ENCODE measurements around the gene DNAH2.

Gene DNAH2

DNA sequence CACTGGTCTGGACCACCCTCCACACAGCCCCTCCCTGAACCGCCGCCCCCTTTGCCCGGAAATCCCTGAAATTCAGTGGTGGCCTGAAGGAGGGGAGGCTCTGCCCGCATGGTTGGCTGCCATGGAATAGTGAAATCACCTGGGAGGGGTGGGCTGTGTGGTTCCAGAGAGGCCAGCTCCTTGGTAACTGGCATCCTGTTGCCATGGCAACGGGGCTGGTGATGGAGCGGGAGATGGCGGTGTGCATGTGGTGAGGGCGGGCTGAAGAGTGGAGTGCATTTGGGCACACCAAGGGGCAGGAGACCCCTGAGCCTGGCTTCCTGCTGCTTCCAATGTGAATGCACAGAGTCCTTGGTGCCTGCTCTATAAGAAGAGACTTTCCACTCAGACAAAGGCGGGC lies 10.1 kb upstream of the DNAH2 start:
- no peaks in the 10 kb centered on the region for H4K20me1 ChIP-seq (ENCODE audit: insufficient read depth, low read length, poor library complexity, severe bottlenecking)
- no peaks in the 10 kb centered on the region for H3K27me3 ChIP-seq (ENCODE audit: insufficient read depth, low read length, poor library complexity, severe bottlenecking)
- no peaks in the 10 kb centered on the region for H3K36me3 ChIP-seq (ENCODE audit: insufficient read depth, low read length)
- H3K4me2 ChIP-seq (ENCODE audit: low read depth, low read length, poor library complexity, severe bottlenecking): no peak overlapping the region
- H3K4me3 ChIP-seq (ENCODE audit: low read length, poor library complexity, severe bottlenecking): no peak overlapping the region
- no peaks in the 10 kb centered on the region for H3K9me3 ChIP-seq (ENCODE audit: insufficient read depth, low read depth, low read length)
- H3K9ac ChIP-seq (ENCODE audit: low read depth, low read length, poor library complexity, severe bottlenecking): no peak overlapping the region
- H2AFZ ChIP-seq (ENCODE audit: low read length): no peak overlapping the region
- no peaks in the 10 kb centered on the region for H3F3A ChIP-seq (ENCODE audit: low read depth)
- H3K9me2 ChIP-seq (replicated peaks; ENCODE audit: low read depth, low read length): peaks cover 6% of the 10 kb centered on the region; the same call in 1 of the 2 replicates
- TF ChIP-seq EZH2phosphoT487 (IDR thresholded peaks at IDR 0.05; ENCODE audit: borderline replicate concordance) (no peak), CTCF (conservative IDR thresholded peaks at IDR 0.05; ENCODE audit: low read length) (no peak)
- H3K79me2 ChIP-seq (ENCODE audit: insufficient read depth, low read length): no peaks in the 10 kb centered on the region
- peaks cover 13% of the 10 kb centered on the region for H3K4me1 ChIP-seq (ENCODE audit: insufficient read depth, low read length, poor library complexity, severe bottlenecking)

GRCh38 chr17:7707858-7708750 lies 9.4 kb upstream of the DNAH2 start:
- H3K9ac ChIP-seq (ENCODE audit: low read depth, low read length, poor library complexity, severe bottlenecking): no peak overlapping the region
- TF ChIP-seq EZH2phosphoT487 (IDR thresholded peaks at IDR 0.05; ENCODE audit: borderline replicate concordance) (no peak), CTCF (conservative IDR thresholded peaks at IDR 0.05; ENCODE audit: low read length) (no peak)
- H3K36me3 ChIP-seq (ENCODE audit: insufficient read depth, low read length): no peaks in the 10 kb centered on the region
- no peaks in the 10 kb centered on the region for H4K20me1 ChIP-seq (ENCODE audit: insufficient read depth, low read length, poor library complexity, severe bottlenecking)
- no peaks in the 10 kb centered on the region for H3K9me3 ChIP-seq (ENCODE audit: insufficient read depth, low read depth, low read length)
- H2AFZ ChIP-seq (ENCODE audit: low read length): no peak overlapping the region
- no peaks in the 10 kb centered on the region for H3F3A ChIP-seq (ENCODE audit: low read depth)
- no peak overlapping the region for H3K4me2 ChIP-seq (ENCODE audit: low read depth, low read length, poor library complexity, severe bottlenecking)
- H3K4me1 ChIP-seq (ENCODE audit: insufficient read depth, low read length, poor library complexity, severe bottlenecking): peaks cover 13% of the 10 kb centered on the region
- H3K9me2 ChIP-seq (replicated peaks; ENCODE audit: low read depth, low read length): peaks cover 6% of the 10 kb centered on the region; the same call in 1 of the 2 replicates
- no peak overlapping the region for H3K4me3 ChIP-seq (ENCODE audit: low read length, poor library complexity, severe bottlenecking)
- no peaks in the 10 kb centered on the region for H3K27me3 ChIP-seq (ENCODE audit: insufficient read depth, low read length, poor library complexity, severe bottlenecking)
- no peaks in the 10 kb centered on the region for H3K79me2 ChIP-seq (ENCODE audit: insufficient read depth, low read length)

- no peaks in the 10 kb centered on the region for H3K9me3 ChIP-seq (ENCODE audit: insufficient read depth, low read depth, low read length)
- no peaks in the 10 kb centered on the region for H4K20me1 ChIP-seq (ENCODE audit: insufficient read depth, low read length, poor library complexity, severe bottlenecking)
- no peak for TF ChIP-seq CTCF (conservative IDR thresholded peaks at IDR 0.05; ENCODE audit: low read length)
- no peak for TF ChIP-seq EZH2phosphoT487 (IDR thresholded peaks at IDR 0.05; ENCODE audit: borderline replicate concordance)
- no peaks in the 10 kb centered on the region for H3K27me3 ChIP-seq (ENCODE audit: insufficient read depth, low read length, poor library complexity, severe bottlenecking)
- H3K4me3 ChIP-seq (ENCODE audit: low read length, poor library complexity, severe bottlenecking): no peak overlapping the region
- H3K9ac ChIP-seq (ENCODE audit: low read depth, low read length, poor library complexity, severe bottlenecking): no peak overlapping the region
- H3F3A ChIP-seq (ENCODE audit: low read depth): no peaks in the 10 kb centered on the region
- no peaks in the 10 kb centered on the region for H3K36me3 ChIP-seq (ENCODE audit: insufficient read depth, low read length)
- H3K79me2 ChIP-seq (ENCODE audit: insufficient read depth, low read length): no peaks in the 10 kb centered on the region
- peaks cover 6% of the 10 kb centered on the region; the same call in 1 of the 2 replicates for H3K9me2 ChIP-seq (replicated peaks; ENCODE audit: low read depth, low read length)
- H3K4me1 ChIP-seq (ENCODE audit: insufficient read depth, low read length, poor library complexity, severe bottlenecking): peaks cover 13% of the 10 kb centered on the region
- H2AFZ ChIP-seq (ENCODE audit: low read length): no peak overlapping the region
- no peak overlapping the region for H3K4me2 ChIP-seq (ENCODE audit: low read depth, low read length, poor library complexity, severe bottlenecking)
Measured at GRCh38 chr17:7709031-7709430, 8.5 kb upstream of the DNAH2 start.
